B cell (primary cell): ENCODE data around the gene PDE4B. TPM values are rescaled to one million over a fixed set of nuclear protein-coding genes. Genes with fewer than 3 reads are reported as not detected.

Experiments
- ATAC-seq: fragments of 200-7000 bp; cut with Tn5 transposase; one replicate; pipeline ENCODE4 v1.10.0; 2021; ENCODE audit warnings: low read depth, mild to moderate bottlenecking, moderate number of reproducible peaks, moderate library complexity
- CTCF ChIA-PET: fragments of 350-600 bp; sonication (Branson Sonifier 250); formaldehyde crosslinking; loops from one replicate; lab custom pipeline; 2021; ENCODE audit warnings: antibody characterized with exemption, inconsistent platforms; lab: Charles Lee
- POLR2A ChIA-PET: fragments of 350-600 bp; sonication (Branson Sonifier 250); formaldehyde crosslinking; loops from one replicate; lab custom pipeline; 2021; ENCODE audit warnings: antibody characterized with exemption; lab: Charles Lee
- DNase-seq: peaks from one replicate; pipeline ENCODE4 v3.0.0; 2013
- H2AFZ ChIP-seq: 2 replicates; pipeline ENCODE4 v1.6.1; 2012; ENCODE audit warnings: mild to moderate bottlenecking, low read depth, low read length; ENCODE audit not compliant: insufficient read depth, poor library complexity, severe bottlenecking
- H3K27ac ChIP-seq, 2 donors: 1 replicate in 1 of 2; 2 replicates in 1 of 2; pipeline ENCODE4 v1.5.1; 2012 to 2013; ENCODE audit warnings: low read length in 2 of 2, mild to moderate bottlenecking in 2 of 2, moderate library complexity in 1 of 2
- H3K27me3 ChIP-seq, 4 experiments: fragments of 200-600 bp in 1 of 4; sonication (generic) in 1 of 4; replicated peaks in 1 of 4; 1 replicate in 2 of 4; 2 replicates in 2 of 4; pipeline versions ENCODE4 v1.6.1 to v1.7.0; 2013 to 2016; ENCODE audit warnings: low read length in 3 of 4, mild to moderate bottlenecking in 2 of 4, mixed read lengths in 1 of 4, moderate library complexity in 1 of 4; ENCODE audit not compliant: insufficient read depth in 4 of 4, control insufficient read depth in 3 of 4; ENCODE audit errors: control extremely low read depth in 1 of 4
- H3K36me3 ChIP-seq, 2 experiments: replicated peaks in 1 of 2; 1 replicate in 1 of 2; 2 replicates in 1 of 2; pipeline versions ENCODE4 v1.6.1 to v1.7.1; 2013; ENCODE audit warnings: low read length in 1 of 2; ENCODE audit not compliant: insufficient read depth in 2 of 2, control insufficient read depth in 1 of 2; ENCODE audit errors: control extremely low read depth in 1 of 2, extremely low read depth in 1 of 2
- H3K4me1 ChIP-seq, 2 donors: fragments of 200-600 bp in 1 of 2; sonication (generic) in 1 of 2; 1 replicate in 1 of 2; 2 replicates in 1 of 2; pipeline versions ENCODE4 v1.5.1 to v1.6.1; 2013 to 2017; ENCODE audit warnings: low read length in 2 of 2; ENCODE audit not compliant: control insufficient read depth in 2 of 2, insufficient read depth in 2 of 2
- H3K4me2 ChIP-seq: replicated peaks from 2 replicates; pipeline ENCODE3; 2012; ENCODE audit warnings: mild to moderate bottlenecking, low read depth, low read length; ENCODE audit not compliant: poor library complexity, severe bottlenecking
- H3K4me3 ChIP-seq, 5 experiments: fragments of 200-600 bp in 1 of 5; sonication (generic) in 1 of 5; 1 replicate in 3 of 5; 2 replicates in 2 of 5; pipeline versions ENCODE4 v1.5.1 to v1.7.0; 2011 to 2016; ENCODE audit warnings: low read length in 4 of 5, mild to moderate bottlenecking in 4 of 5, low read depth in 2 of 5, control low read depth in 1 of 5, moderate library complexity in 1 of 5; ENCODE audit not compliant: insufficient read depth in 1 of 5; ENCODE audit errors: control extremely low read depth in 1 of 5, extremely low read depth in 1 of 5
- H3K79me2 ChIP-seq: fragments of 200-600 bp; sonication (generic); one replicate; pipeline ENCODE4 v1.6.0; 2016; ENCODE audit warnings: low read length; ENCODE audit not compliant: control insufficient read depth, insufficient read depth
- H3K9ac ChIP-seq: fragments of 200-600 bp; sonication (generic); 2 replicates; pipeline ENCODE4 v1.6.1; 2017; ENCODE audit warnings: mild to moderate bottlenecking, low read length, moderate library complexity
- H3K9me3 ChIP-seq, 3 donors: one replicate each; pipeline versions ENCODE4 v1.6.1 to v1.7.1; 2013; ENCODE audit warnings: low read length in 2 of 3; ENCODE audit not compliant: control insufficient read depth in 2 of 3, insufficient read depth in 1 of 3; ENCODE audit errors: control extremely low read depth in 1 of 3
- H4K20me1 ChIP-seq: 2 replicates; pipeline ENCODE4 v1.6.0; 2012; ENCODE audit warnings: mild to moderate bottlenecking, low read length; ENCODE audit not compliant: insufficient read depth, control insufficient read depth, poor library complexity, severe bottlenecking
- H3K27ac Mint-ChIP-seq: one replicate; pipeline ENCODE4 v1.8.0; 2021; ENCODE audit warnings: mixed read lengths
- H3K27me3 Mint-ChIP-seq: one replicate; pipeline ENCODE4 v1.8.0; 2021; ENCODE audit warnings: mixed read lengths
- H3K4me1 Mint-ChIP-seq: one replicate; pipeline ENCODE4 v1.8.0; 2021; ENCODE audit warnings: mixed read lengths
- H3K4me3 Mint-ChIP-seq: one replicate; pipeline ENCODE4 v1.8.0; 2021; ENCODE audit warnings: mixed read lengths
- H3K9me3 Mint-ChIP-seq: one replicate; pipeline ENCODE4 v1.8.0; 2022; ENCODE audit warnings: mixed read lengths; ENCODE audit not compliant: insufficient read depth
- EZH2 ChIP-seq: IDR thresholded peaks from 2 replicates; pipeline ENCODE4 v1.6.1; 2012; ENCODE audit warnings: borderline replicate concordance, low read depth, mild to moderate bottlenecking, moderate library complexity, low read length; ENCODE audit not compliant: insufficient read depth, poor library complexity, severe bottlenecking
- WGBS: methylation state at CpG from one replicate; pipeline ENCODE4 v1.1.5; 2013; ENCODE audit warnings: missing lambda C conversion rate; ENCODE audit not compliant: insufficient coverage; 5-methylcytosine and 5-hydroxymethylcytosine counted together
- intact Hi-C: fragments of 100-400 bp; cut with micrococcal nuclease; formaldehyde crosslinking; loops from one replicate; pipeline ENCODE4 v1.10.0; 2022
- polyA plus RNA-seq: library from polyadenylated mRNA; depleted of rRNA; stranded (reverse); fragments of >200 nt; gene quantifications from 2 replicates; pipeline ENCODE4 v1.2.3, GENCODE V29; 2012
- total RNA-seq, 2 donors: library from RNA; stranded (reverse); fragments of 120-200 nt in 1 of 2; gene quantifications; 1 replicate in 1 of 2; 2 replicates in 1 of 2; pipeline versions ENCODE4 v1.2.3 to v1.2.4, GENCODE V29; 2013 to 2022
- TF ChIP-seq, protein P1 (sequence below): fragments of 200-600 bp; IDR thresholded peaks from one replicate; pipeline ENCODE4 v1.8.0; 2022; ENCODE audit warnings: antibody characterized with exemption, mild to moderate bottlenecking

The PDE4B gene
- total and polyA plus RNA-seq, 2 donors (not counting 1 experiment from before 2014, with no cell fraction given): 63.7 to 242 TPM

GRCh38 chr1:65995928-65996327 lies 203.2 kb downstream of the PDE4B start:
- H3K4me3 Mint-ChIP-seq: no peak overlapping the region
- H3K27ac Mint-ChIP-seq: no peak overlapping the region
- Histone ChIP-seq H3K4me1 (no peaks in the 10 kb centered on the region), H3K9ac (no peak overlapping the region), H2AFZ (no peak overlapping the region), H4K20me1 (no peaks in the 10 kb centered on the region), H3K27ac (no peak overlapping the region), H3K9me3 (no peaks in the 10 kb centered on the region), H3K4me3 (no peak overlapping the region), H3K4me2 (no peak overlapping the region), H3K27me3 (no peaks in the 10 kb centered on the region), H3K79me2 (no peaks in the 10 kb centered on the region), H3K36me3 (no peaks in the 10 kb centered on the region)
- H3K9me3 Mint-ChIP-seq: no peaks in the 10 kb centered on the region
- no peak for ATAC-seq
- CTCF ChIA-PET: no interaction called here
- intact Hi-C loops: no loop called here
- H3K4me1 Mint-ChIP-seq: no peaks in the 10 kb centered on the region
- TF ChIP-seq EZH2: no peak
- TF ChIP-seq, protein P1, sequence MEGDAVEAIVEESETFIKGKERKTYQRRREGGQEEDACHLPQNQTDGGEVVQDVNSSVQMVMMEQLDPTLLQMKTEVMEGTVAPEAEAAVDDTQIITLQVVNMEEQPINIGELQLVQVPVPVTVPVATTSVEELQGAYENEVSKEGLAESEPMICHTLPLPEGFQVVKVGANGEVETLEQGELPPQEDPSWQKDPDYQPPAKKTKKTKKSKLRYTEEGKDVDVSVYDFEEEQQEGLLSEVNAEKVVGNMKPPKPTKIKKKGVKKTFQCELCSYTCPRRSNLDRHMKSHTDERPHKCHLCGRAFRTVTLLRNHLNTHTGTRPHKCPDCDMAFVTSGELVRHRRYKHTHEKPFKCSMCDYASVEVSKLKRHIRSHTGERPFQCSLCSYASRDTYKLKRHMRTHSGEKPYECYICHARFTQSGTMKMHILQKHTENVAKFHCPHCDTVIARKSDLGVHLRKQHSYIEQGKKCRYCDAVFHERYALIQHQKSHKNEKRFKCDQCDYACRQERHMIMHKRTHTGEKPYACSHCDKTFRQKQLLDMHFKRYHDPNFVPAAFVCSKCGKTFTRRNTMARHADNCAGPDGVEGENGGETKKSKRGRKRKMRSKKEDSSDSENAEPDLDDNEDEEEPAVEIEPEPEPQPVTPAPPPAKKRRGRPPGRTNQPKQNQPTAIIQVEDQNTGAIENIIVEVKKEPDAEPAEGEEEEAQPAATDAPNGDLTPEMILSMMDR: no peak
- peaks cover 10% of the 10 kb centered on the region for H3K27me3 Mint-ChIP-seq
- POLR2A ChIA-PET: no interaction called here
- no peak for DNase-seq

DNA sequence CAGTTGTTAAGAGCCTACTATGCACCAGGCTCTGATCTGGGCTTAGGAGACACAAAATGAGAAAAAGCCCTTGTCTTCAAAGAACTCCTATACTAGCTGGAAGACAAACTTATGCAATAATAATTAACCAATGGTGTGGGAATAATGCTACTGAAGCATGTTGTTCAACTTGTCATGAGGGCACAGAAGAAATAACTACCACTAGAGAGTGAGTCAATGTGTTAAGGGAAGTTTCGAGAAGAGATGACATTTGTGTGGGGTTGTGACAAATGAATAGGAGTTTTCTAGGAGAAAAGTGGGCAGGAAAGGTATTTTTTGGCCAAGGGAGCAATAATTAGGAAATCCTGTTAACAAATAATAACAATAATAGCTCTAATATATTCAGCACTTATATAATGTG lies 205.0 kb downstream of the PDE4B start:
- no peak overlapping the region for H3K4me2 ChIP-seq
- DNase-seq (no peak), ATAC-seq (no peak)
- H3K79me2 ChIP-seq: no peaks in the 10 kb centered on the region
- no peaks in the 10 kb centered on the region for H3K27me3 ChIP-seq
- no peaks in the 10 kb centered on the region for H3K9me3 ChIP-seq
- POLR2A ChIA-PET: no interaction called here
- CTCF ChIA-PET: no interaction called here
- 80% methylated on average over 1 of the region's 1 CpG for WGBS
- H3K4me1 Mint-ChIP-seq: no peaks in the 10 kb centered on the region
- H4K20me1 ChIP-seq: no peaks in the 10 kb centered on the region
- no peak overlapping the region for H3K9ac ChIP-seq
- no peak overlapping the region for H3K27ac ChIP-seq
- peaks cover 10% of the 10 kb centered on the region for H3K27me3 Mint-ChIP-seq
- H3K4me3 Mint-ChIP-seq: no peak overlapping the region
- H3K4me1 ChIP-seq: no peaks in the 10 kb centered on the region
- intact Hi-C loops: no loop called here
- H3K36me3 ChIP-seq: no peaks in the 10 kb centered on the region
- H3K4me3 ChIP-seq: no peak overlapping the region
- no peak overlapping the region for H3K27ac Mint-ChIP-seq
- no peak overlapping the region for H2AFZ ChIP-seq
- TF ChIP-seq, protein P1: no peak
- TF ChIP-seq EZH2: no peak
- no peaks in the 10 kb centered on the region for H3K9me3 Mint-ChIP-seq
